SU-DHL-6 (cell line): ENCODE results near the gene GET4.

Experiments
- H2AFZ ChIP-seq: fragments of 200-600 bp; sonication (generic); 2 replicates; pipeline ENCODE4 v1.6.1; 2014; ENCODE audit warnings: low read depth, mild to moderate bottlenecking, moderate library complexity, mixed read lengths, antibody characterized with exemption, low read length; ENCODE audit not compliant: severe bottlenecking
- H3F3A ChIP-seq: fragments of 200-600 bp; shearing (Covaris generic); 2 replicates; pipeline ENCODE4 v1.6.0; 2016; ENCODE audit warnings: antibody characterized with exemption, mild to moderate bottlenecking; ENCODE audit not compliant: insufficient read depth
- H3K27ac ChIP-seq: fragments of 200-600 bp; sonication (generic); 2 replicates; pipeline ENCODE4 v1.5.1; 2016; ENCODE audit warnings: low read depth, mild to moderate bottlenecking, low read length, moderate library complexity, mixed read lengths
- H3K27me3 ChIP-seq: fragments of 200-600 bp; sonication (generic), shearing (Covaris generic); 2 replicates; pipeline ENCODE4 v1.6.0; 2014; ENCODE audit warnings: mild to moderate bottlenecking, low read length
- H3K36me3 ChIP-seq: fragments of 200-600 bp; sonication (generic); 2 replicates; pipeline ENCODE4 v1.6.1; 2014; ENCODE audit warnings: mild to moderate bottlenecking, low read length, mixed read lengths
- H3K4me2 ChIP-seq: fragments of 300-600, 200-600 bp; shearing (Covaris generic), sonication (generic); 2 replicates; pipeline ENCODE4 v1.6.0; 2014; ENCODE audit warnings: low read length, low read depth, mild to moderate bottlenecking; ENCODE audit not compliant: poor library complexity, severe bottlenecking
- H3K4me3 ChIP-seq: fragments of 200-600 bp; sonication (generic); 2 replicates; pipeline ENCODE4 v1.5.1; 2014; ENCODE audit warnings: antibody characterized with exemption, low read length, mild to moderate bottlenecking, mixed read lengths; ENCODE audit not compliant: insufficient read depth, poor library complexity, severe bottlenecking
- H3K79me2 ChIP-seq: fragments of 200-600 bp; sonication (generic); 2 replicates; pipeline ENCODE4 v1.6.1; 2014; ENCODE audit warnings: mild to moderate bottlenecking, low read length, moderate library complexity; ENCODE audit not compliant: insufficient read depth
- H3K9ac ChIP-seq: fragments of 200-600 bp; sonication (generic); 2 replicates; pipeline ENCODE4 v1.7.0; 2014; ENCODE audit warnings: mild to moderate bottlenecking, low read length
- H3K9me2 ChIP-seq: fragments of 200-600 bp; sonication (generic); replicated peaks from 2 replicates; pipeline ENCODE4 v1.6.1; 2014; ENCODE audit warnings: low read length; ENCODE audit not compliant: insufficient read depth
- H3K9me3 ChIP-seq: fragments of 200-600 bp; sonication (generic); 2 replicates; pipeline ENCODE4 v1.6.1; 2014; ENCODE audit warnings: low read length, mixed read lengths; ENCODE audit not compliant: insufficient read depth
- H4K20me1 ChIP-seq: fragments of 200-600 bp; sonication (generic); 2 replicates; pipeline ENCODE4 v1.6.1; 2014; ENCODE audit warnings: low read depth, mild to moderate bottlenecking, antibody characterized with exemption, low read length, moderate library complexity, mixed read lengths
- EZH2phosphoT487 ChIP-seq: fragments of 200-600 bp; sonication (generic), shearing (Covaris generic); conservative IDR thresholded peaks from 2 replicates; pipeline ENCODE4 v1.6.1; 2018; ENCODE audit warnings: mild to moderate bottlenecking, antibody characterized with exemption, low read length, moderate library complexity, mixed read lengths
- TF ChIP-seq, protein P1 (sequence below): fragments of 200-600 bp; sonication (generic); IDR thresholded peaks from one replicate; pipeline ENCODE4 v1.5.1; 2017; ENCODE audit warnings: antibody characterized with exemption, mild to moderate bottlenecking, low read length, moderate library complexity; ENCODE audit not compliant: insufficient read depth, poor library complexity, severe bottlenecking

The GET4 gene

DNA sequence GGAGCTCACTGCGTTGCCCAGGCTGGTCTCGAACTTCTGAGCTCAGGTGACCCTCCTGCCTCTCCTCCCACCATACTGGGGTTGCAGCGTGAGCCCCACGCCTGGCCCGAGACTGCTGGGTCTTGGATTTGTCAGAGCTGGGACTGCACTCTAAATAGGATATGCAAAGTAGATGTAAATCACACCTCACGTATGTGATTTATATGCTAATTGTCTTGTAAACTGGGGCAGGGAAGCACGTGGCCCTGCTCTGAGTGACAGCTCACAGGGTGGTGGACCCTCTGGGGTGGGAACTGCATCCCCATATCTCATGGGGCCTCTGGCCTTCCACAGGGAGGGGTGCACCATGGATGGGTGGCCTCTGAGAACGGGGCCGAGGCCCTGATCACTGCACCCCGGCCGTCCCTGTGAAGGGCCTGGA is 34.1 kb downstream of the GET4 start:
- H3F3A ChIP-seq: no peaks in the 10 kb centered on the region
- H3K79me2 ChIP-seq: no peaks in the 10 kb centered on the region
- no peak overlapping the region for H3K9ac ChIP-seq
- H3K9me3 ChIP-seq: no peaks in the 10 kb centered on the region
- no peaks in the 10 kb centered on the region for H3K36me3 ChIP-seq
- no peak overlapping the region for H2AFZ ChIP-seq
- H3K4me2 ChIP-seq: no peak overlapping the region
- no peaks in the 10 kb centered on the region for H3K27me3 ChIP-seq
- H4K20me1 ChIP-seq: no peaks in the 10 kb centered on the region
- no peaks in the 10 kb centered on the region for H3K9me2 ChIP-seq
- TF ChIP-seq, protein P1, sequence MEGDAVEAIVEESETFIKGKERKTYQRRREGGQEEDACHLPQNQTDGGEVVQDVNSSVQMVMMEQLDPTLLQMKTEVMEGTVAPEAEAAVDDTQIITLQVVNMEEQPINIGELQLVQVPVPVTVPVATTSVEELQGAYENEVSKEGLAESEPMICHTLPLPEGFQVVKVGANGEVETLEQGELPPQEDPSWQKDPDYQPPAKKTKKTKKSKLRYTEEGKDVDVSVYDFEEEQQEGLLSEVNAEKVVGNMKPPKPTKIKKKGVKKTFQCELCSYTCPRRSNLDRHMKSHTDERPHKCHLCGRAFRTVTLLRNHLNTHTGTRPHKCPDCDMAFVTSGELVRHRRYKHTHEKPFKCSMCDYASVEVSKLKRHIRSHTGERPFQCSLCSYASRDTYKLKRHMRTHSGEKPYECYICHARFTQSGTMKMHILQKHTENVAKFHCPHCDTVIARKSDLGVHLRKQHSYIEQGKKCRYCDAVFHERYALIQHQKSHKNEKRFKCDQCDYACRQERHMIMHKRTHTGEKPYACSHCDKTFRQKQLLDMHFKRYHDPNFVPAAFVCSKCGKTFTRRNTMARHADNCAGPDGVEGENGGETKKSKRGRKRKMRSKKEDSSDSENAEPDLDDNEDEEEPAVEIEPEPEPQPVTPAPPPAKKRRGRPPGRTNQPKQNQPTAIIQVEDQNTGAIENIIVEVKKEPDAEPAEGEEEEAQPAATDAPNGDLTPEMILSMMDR: no peak
- no peak for TF ChIP-seq EZH2phosphoT487
- H3K27ac ChIP-seq: no peak overlapping the region
- no peak overlapping the region for H3K4me3 ChIP-seq

DNA sequence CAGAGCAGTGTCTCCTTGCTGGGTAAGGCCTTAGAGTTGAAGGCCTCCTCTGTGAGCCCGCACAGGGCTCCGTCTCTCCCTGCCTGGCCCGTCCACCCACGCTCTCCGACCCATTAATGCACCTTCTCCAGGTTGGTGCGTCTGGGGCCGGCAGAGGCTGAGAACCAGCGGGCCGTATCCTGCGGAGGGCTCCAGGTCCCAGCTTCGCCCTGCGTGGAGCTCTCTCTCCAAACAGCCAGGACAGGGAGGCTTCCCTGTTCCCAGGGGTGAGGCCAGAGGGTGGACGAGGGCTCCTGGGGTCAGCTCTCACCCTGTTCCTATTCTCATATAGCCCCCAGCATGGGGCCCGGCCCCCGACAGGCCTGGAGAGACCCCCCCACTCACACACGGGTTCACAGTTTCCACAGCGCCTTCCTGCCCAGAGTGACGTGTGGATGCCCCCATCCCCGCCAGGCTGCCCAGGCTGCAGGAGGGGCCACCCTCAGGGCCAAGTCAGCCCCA is 34.6 kb downstream of the GET4 start:
- Histone ChIP-seq H3K4me2 (no peak overlapping the region), H3K36me3 (no peaks in the 10 kb centered on the region), H4K20me1 (no peaks in the 10 kb centered on the region), H3F3A (no peaks in the 10 kb centered on the region), H3K27ac (no peak overlapping the region), H3K27me3 (no peaks in the 10 kb centered on the region), H3K79me2 (no peaks in the 10 kb centered on the region), H2AFZ (no peak overlapping the region), H3K9ac (no peak overlapping the region), H3K4me3 (no peak overlapping the region), H3K9me2 (no peaks in the 10 kb centered on the region), H3K9me3 (no peaks in the 10 kb centered on the region)
- no peak for TF ChIP-seq EZH2phosphoT487

DNA sequence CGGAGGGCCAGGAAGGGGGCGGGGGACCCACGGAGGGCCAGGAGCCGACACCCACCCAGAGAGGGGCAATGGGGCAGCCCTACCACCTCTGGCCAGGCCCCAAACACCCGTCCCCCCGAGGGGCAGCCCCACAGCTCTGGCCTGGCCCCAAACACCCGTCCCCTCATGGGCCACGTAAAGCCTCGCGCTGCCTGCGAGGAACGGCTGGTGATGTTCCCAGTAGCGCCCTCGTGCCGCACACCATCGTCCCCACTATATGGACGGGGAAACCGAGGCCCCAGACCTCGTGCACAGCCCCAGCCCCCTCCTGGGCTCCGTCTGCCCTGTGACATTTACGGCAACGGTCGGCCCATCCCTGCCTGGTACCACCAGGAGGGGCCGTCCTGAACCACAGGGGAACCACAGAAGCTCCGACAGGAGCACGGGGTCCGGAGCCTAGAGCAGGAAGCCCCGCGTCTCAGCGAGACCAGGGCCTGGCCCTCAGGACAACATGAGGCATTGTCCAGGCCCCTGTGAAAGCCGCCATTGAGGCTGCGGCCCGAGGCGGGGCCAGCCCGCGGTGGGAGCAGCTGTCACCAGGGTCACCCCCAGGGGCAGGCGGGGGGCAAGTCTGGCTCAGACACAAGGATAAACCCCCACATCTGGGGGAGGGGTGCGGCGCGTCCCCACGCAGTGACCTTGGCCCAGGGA is 35.6 kb downstream of the GET4 start:
- no peak overlapping the region for H2AFZ ChIP-seq
- H3K36me3 ChIP-seq: no peaks in the 10 kb centered on the region
- no peak overlapping the region for H3K9ac ChIP-seq
- H3K27ac ChIP-seq: no peak overlapping the region
- TF ChIP-seq, protein P1: no peak
- no peak for TF ChIP-seq EZH2phosphoT487
- no peak overlapping the region for H3K4me3 ChIP-seq
- H3F3A ChIP-seq: no peaks in the 10 kb centered on the region
- H3K4me2 ChIP-seq: no peak overlapping the region
- no peaks in the 10 kb centered on the region for H3K79me2 ChIP-seq
- H4K20me1 ChIP-seq: no peaks in the 10 kb centered on the region
- H3K9me3 ChIP-seq: no peaks in the 10 kb centered on the region
- no peaks in the 10 kb centered on the region for H3K9me2 ChIP-seq
- H3K27me3 ChIP-seq: no peaks in the 10 kb centered on the region
